Measurements from ENCODE around the gene CYP26A1.

Gene CYP26A1

GRCh38 chr10:93073539-93074146 is at the start of gene CYP26A1:
Gene CYP26A1 (plus strand): TSS chr10:93073893. CDS start chr10:93073935, 42 bp downstream.
- DNase-seq = peak; percentile 60

DNA sequence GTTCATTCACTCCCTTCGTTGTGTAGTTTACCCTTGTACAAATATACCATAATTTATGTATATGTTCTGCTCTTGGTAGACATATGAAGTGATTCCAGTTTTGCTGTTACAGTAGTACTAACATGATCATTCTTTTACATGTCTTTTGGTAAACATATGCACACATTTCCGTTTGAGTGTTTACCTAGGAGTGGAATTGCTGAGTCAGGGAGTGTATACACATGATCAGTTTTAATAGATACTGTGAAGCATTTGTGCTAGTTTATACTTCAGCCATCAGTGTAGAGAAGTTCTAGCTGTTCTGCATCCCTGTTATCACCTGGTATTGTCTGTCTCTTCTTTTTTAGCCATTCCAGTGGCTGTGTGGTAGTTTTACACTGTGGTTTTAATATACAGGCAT is 47.6 kb upstream of the CYP26A1 start:
- no peak for DNase-seq

DNA sequence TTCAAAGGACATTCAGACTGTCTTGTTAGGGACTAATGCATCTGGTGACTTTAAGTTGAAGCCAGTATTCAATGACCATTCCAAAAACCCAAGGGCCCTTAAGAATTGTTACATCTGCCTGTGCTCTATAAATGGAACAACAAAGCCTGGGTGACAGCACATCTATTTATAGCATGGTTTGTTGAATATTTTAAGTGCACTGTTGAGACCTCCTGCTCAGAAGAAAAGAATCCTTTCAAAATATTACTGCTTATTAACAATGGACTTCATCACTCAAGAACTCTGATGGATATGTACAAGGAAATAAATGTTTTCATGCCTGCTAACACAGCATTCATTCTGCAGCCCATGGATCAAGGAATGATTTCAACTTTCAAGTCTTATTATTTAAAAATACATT is 46.2 kb upstream of the CYP26A1 start:
- DNase-seq = no peak

GRCh38 chr10:93028883-93029282 is 44.8 kb upstream of the CYP26A1 start:
- DNase-seq = peak; percentile 58

- no peak for DNase-seq
Observed at GRCh38 chr10:93030409-93030808, 43.3 kb upstream of the CYP26A1 start.

- no peak for DNase-seq
Observed at GRCh38 chr10:93032105-93032808, 41.4 kb upstream of the CYP26A1 start.

- DNase-seq = no peak
Observed at GRCh38 chr10:93032809-93033137, 40.9 kb upstream of the CYP26A1 start.

GRCh38 chr10:93034426-93034825 is 39.3 kb upstream of the CYP26A1 start:
- no peak for DNase-seq

DNA sequence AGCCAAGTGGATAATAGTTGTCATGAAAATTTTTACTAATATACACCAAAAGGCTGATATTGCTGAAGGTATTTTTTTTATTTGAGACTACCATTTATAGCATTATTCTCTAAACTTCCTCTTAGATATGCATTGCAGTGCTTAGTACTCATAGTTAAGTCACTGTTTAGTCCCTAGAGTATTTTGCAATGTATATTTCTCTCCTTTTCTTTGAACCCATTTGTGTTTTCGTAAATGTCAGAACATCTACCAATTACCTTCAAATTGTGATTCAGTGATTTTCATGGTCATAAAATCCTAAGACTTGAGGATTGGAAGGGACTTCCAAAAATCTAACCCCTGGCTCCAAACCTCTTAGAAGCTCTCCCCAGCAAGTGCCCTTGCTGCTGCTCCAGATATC is 34.6 kb upstream of the CYP26A1 start:
- no peak for DNase-seq

GRCh38 chr10:93039721-93040120 is 34.0 kb upstream of the CYP26A1 start:
- DNase-seq = no peak

- no peak for DNase-seq
Observed at GRCh38 chr10:93054486-93054885, 19.2 kb upstream of the CYP26A1 start.

- DNase-seq = no peak
Observed at GRCh38 chr10:93058139-93058538, 15.6 kb upstream of the CYP26A1 start.

DNA sequence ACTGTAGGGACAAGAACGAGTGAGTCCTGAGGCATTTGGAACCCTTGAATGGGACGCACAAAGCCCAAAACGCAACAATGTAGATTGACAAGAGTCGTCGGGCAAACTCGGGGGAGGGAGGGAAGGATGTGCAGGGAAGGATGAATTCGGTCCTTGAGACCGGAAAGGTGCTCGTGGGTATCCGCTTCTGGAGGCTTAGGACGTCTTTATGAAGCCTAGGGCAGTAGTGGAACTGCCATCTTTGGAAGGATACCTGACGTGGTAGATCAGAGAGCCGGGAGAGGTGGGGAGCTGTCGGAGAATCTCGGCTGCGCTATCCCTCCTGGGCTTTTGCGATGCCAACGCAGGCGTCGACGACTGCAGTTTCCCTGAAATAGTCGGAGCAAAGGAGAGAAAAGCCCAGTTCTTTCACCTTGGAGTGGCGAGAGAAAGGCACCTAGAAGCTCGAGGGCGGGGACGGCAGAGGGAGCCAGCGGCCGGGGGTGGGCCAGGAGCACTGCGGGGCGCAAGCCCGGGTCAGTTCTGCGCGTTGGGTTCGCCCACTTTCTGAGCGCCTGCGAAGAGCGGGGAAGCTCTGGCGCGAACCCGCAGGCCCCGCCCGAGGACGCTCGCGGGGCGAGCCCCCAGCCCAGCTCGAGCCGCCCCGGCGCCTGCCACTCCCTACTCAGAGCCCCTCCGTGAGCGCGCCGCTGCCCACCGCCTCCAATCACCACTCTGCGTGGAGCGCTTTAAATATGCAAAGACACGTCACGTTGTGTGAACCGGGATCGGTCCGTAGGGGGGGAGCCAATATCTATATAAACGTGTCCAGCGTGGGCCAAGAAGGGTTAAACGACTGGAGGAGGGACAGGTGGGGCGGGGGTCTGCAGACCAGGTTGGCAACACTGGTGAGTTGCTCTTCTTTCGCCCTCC is 13.5 kb upstream of the CYP26A1 start, which contains the start of gene CYP26C1:
CYP26C1 (plus strand) TSS at position 824 of the 912 bp plus-strand sequence. CDS start 466 bp downstream, outside the sequence.
- no peak for DNase-seq

GRCh38 chr10:93060887-93061593 is 12.7 kb upstream of the CYP26A1 start:
- no peak for DNase-seq

GRCh38 chr10:93061594-93062513 is 11.8 kb upstream of the CYP26A1 start:
- no peak for DNase-seq

DNA sequence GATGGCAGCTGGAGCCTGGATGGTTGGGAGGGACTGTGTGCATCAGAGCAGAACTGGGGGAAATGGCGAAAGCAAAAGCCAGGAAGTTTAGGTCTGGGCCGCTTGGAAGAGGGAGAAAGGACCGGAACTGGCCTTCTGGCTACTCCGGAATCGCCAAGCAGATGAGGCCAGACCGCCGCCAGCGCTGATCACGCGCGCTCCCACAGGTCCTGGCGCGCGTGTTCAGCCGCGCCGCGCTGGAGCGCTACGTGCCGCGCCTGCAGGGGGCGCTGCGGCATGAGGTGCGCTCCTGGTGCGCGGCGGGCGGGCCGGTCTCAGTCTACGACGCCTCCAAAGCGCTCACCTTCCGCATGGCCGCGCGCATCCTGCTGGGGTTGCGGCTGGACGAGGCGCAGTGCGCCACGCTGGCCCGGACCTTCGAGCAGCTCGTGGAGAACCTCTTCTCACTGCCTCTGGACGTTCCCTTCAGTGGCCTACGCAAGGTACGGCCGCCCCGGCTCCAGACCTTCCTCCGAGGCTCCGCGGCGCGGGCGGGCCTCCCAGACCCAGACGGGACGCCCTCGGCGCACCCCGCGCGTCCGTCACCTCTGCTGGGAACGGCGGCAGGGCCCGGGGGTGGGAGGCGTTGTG is 11.1 kb upstream of the CYP26A1 start:
- DNase-seq = peak; percentile 75

GRCh38 chr10:93063144-93063976 is 10.3 kb upstream of the CYP26A1 start:
- DNase-seq = no peak

- no peak for DNase-seq
Observed at GRCh38 chr10:93063977-93064660, 9.6 kb upstream of the CYP26A1 start.

- DNase-seq = no peak
Observed at GRCh38 chr10:93064874-93065660, 8.6 kb upstream of the CYP26A1 start.
